HepG2 (cell line): Measurements from ENCODE around the gene IKBIP.

Source experiments
- ATF7 ChIP-seq, 2 experiments: fragments of 450-650 bp in 1 of 2; sonication (generic) in 1 of 2; formaldehyde crosslinking in 1 of 2; IDR thresholded peaks; 2 replicates each; pipeline versions ENCODE4 v1.4.0 to v1.6.1; 2016 to 2020; ENCODE audit warnings: antibody characterized with exemption in 1 of 2, mild to moderate bottlenecking in 1 of 2, missing genetic modification reagents in 1 of 2
- CTCF ChIP-seq: sonication (generic); formaldehyde crosslinking; IDR thresholded peaks from 2 replicates; pipeline ENCODE4 v1.5.0; 2020; ENCODE audit warnings: mild to moderate bottlenecking, missing genetic modification reagents, moderate library complexity
- FOXK2 ChIP-seq: fragments of 450-650 bp; IDR thresholded peaks from 2 replicates; pipeline ENCODE4 v1.6.1; 2016
- HNRNPUL1 ChIP-seq: fragments of 200-400 bp; formaldehyde crosslinking; IDR thresholded peaks from 2 replicates; pipeline ENCODE4 v1.6.1; 2017; ENCODE audit warnings: low read depth, mild to moderate bottlenecking, low read length, moderate library complexity
- JUND ChIP-seq: sonication (generic); formaldehyde crosslinking; IDR thresholded peaks from 2 replicates; pipeline ENCODE4 v1.8.0; 2022; ENCODE audit warnings: mild to moderate bottlenecking, missing genetic modification reagents
- MED1 ChIP-seq: sonication (generic); formaldehyde crosslinking; IDR thresholded peaks from 2 replicates; pipeline ENCODE4 v1.4.0; 2020; ENCODE audit warnings: missing genetic modification reagents
- MLX ChIP-seq: IDR thresholded peaks from 2 replicates; pipeline ENCODE4 v1.6.1; 2016
- POLR2A ChIP-seq, 2 experiments: IDR thresholded peaks; 2 replicates each; pipeline ENCODE4 v1.6.1; 2011; ENCODE audit warnings: low read depth in 2 of 2, low read length in 2 of 2, mild to moderate bottlenecking in 1 of 2, moderate library complexity in 1 of 2; ENCODE audit not compliant: insufficient read depth in 1 of 2
- RAD51 ChIP-seq: fragments of 450-650 bp; IDR thresholded peaks from 2 replicates; pipeline ENCODE4 v1.6.1; 2016; ENCODE audit warnings: borderline replicate concordance
- TCF7 ChIP-seq: sonication (generic); IDR thresholded peaks from 2 replicates; pipeline ENCODE4 v1.6.1; 2016; ENCODE audit warnings: antibody characterized with exemption, low read depth
- ZBTB49 ChIP-seq: sonication (generic); formaldehyde crosslinking; IDR thresholded peaks from 2 replicates; pipeline ENCODE4 v1.4.0; 2020; ENCODE audit warnings: missing genetic modification reagents, borderline replicate concordance
- ZFP36 ChIP-seq: fragments of 150-350 bp; IDR thresholded peaks from 2 replicates; pipeline ENCODE4 v1.6.1; 2018; ENCODE audit warnings: borderline replicate concordance, low read length, low read depth; ENCODE audit not compliant: partially characterized antibody
- ZNF772 ChIP-seq: sonication (generic); formaldehyde crosslinking; IDR thresholded peaks from 2 replicates; pipeline ENCODE4 v1.5.0; 2020; ENCODE audit warnings: mild to moderate bottlenecking, missing genetic modification reagents

GRCh38 chr12:98601924-98602323 is 42.7 kb downstream of the IKBIP start:
- TF ChIP-seq ZNF772 (no peak), RAD51 (no peak), CTCF (CRISPR knock-in tag) (no peak), FOXK2 (no peak), MED1 (CRISPR knock-in tag) (no peak), TCF7 (no peak), JUND (CRISPR knock-in tag) (no peak), ZBTB49 (no peak), ATF7 (IDR thresholded peaks at IDR 0.05) (no peak), ATF7 (CRISPR knock-in tag; IDR thresholded peaks at IDR 0.05) (no peak), MLX (CRISPR knock-in tag) (no peak), POLR2A (IDR thresholded peaks at IDR 0.05; ENCODE audit: insufficient read depth in 1 of 2, low read depth in 2 of 2, low read length in 2 of 2) (no peak), ZFP36 (no peak), HNRNPUL1 (no peak)
